Suprapubic skin (tissue), 4 donors: ENCODE data around the gene ERG. TPM values are rescaled to one million over a fixed set of nuclear protein-coding genes. Genes with fewer than 3 reads are reported as not detected.

Experiments used
- DNase-seq, 2 donors: peaks; one replicate each; pipeline ENCODE4 v3.0.0-alpha.2; 2019; ENCODE audit warnings: low spot score in 2 of 2
- H3K27ac ChIP-seq: fragments of 200-600 bp; sonication (generic); one replicate; pipeline ENCODE4 v1.5.1; 2019
- H3K27me3 ChIP-seq: fragments of 200-600 bp; sonication (generic); one replicate; pipeline ENCODE4 v1.5.1; 2019
- H3K36me3 ChIP-seq: fragments of 200-600 bp; sonication (generic); one replicate; pipeline ENCODE4 v1.5.1; 2019
- H3K4me1 ChIP-seq: fragments of 200-600 bp; sonication (generic); one replicate; pipeline ENCODE4 v1.5.1; 2019
- H3K4me3 ChIP-seq: fragments of 200-600 bp; sonication (generic); one replicate; pipeline ENCODE4 v1.5.1; 2019; ENCODE audit warnings: mild to moderate bottlenecking
- H3K9me3 ChIP-seq: fragments of 200-600 bp; sonication (generic); one replicate; pipeline ENCODE4 v1.5.1; 2019
- EP300 ChIP-seq: sonication (generic); formaldehyde crosslinking; IDR thresholded peaks from one replicate; pipeline ENCODE4 v1.6.1; 2017; ENCODE audit warnings: antibody characterized with exemption
- POLR2A ChIP-seq, 2 donors: fragments of 450-650 bp; IDR thresholded peaks; one replicate each; pipeline ENCODE4 v1.6.1; 2017; ENCODE audit warnings: antibody characterized with exemption in 2 of 2, mild to moderate bottlenecking in 2 of 2, moderate library complexity in 2 of 2
- POLR2AphosphoS5 ChIP-seq, 3 donors: sonication (generic); formaldehyde crosslinking; IDR thresholded peaks; one replicate each; pipeline ENCODE4 v1.6.1; 2017; ENCODE audit warnings: antibody characterized with exemption in 3 of 3
- WGBS: methylation state at CpG from one replicate; pipeline ENCODE4 v1.1.5; 2018; 5-methylcytosine and 5-hydroxymethylcytosine counted together
- total RNA-seq, 4 donors: library from RNA; depleted of rRNA; stranded (reverse); fragments of >200 nt; gene quantifications; one replicate each; pipeline ENCODE4 v1.1.0, GENCODE V29; 2016
- TF ChIP-seq, protein P1 (sequence below), 2 donors: fragments of 200-600 bp in 1 of 2; fragments of 450-650 bp in 1 of 2; sonication (generic) in 1 of 2; IDR thresholded peaks; one replicate each; pipeline ENCODE4 v1.5.1; 2016 to 2019; ENCODE audit warnings: antibody characterized with exemption in 2 of 2, mild to moderate bottlenecking in 1 of 2, moderate library complexity in 1 of 2

ERG gene
- total RNA-seq, 4 donors from 2014 or later, result 3.3 to 10.1 (median 6.3) TPM

DNA sequence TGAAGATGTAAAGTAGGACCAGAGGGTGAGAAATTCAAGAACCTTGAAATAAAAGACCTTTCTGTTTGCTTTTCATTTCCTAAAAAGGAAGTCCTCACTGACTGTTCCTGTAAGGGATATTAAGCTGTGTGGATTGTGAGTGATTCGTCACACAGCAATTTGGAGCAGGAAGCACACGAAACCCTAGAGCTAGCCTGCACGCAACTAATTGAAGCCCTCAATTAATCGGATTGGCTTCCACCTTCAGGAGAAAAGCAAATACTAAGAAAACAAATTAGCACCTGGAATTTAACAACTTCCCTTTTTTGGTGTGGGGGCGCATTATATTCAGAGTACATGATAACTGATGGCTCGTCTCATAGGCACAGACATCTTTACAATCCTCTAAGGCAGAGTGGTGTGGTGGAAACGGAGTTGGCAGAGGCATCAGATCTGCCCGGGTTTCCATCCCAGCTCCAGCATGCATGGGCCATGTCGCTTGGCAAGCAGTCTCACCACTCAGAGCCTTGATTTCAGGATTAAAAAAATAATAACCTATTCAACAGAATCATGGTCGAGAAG lies 146.2 kb downstream of the ERG start:
- Histone ChIP-seq H3K27me3 (no peaks in the 10 kb centered on the region), H3K4me3 (peak overlapping the region; percentile 5), H3K4me1 (peaks cover 13% of the 10 kb centered on the region), H3K27ac (no peak overlapping the region), H3K9me3 (no peaks in the 10 kb centered on the region), H3K36me3 (no peaks in the 10 kb centered on the region)
- DNase-seq, result peak in 1 of 2 donors; percentile 48
- 36% methylated on average over 10 of the region's 10 CpGs for WGBS
- TF ChIP-seq POLR2A (IDR thresholded peaks at IDR 0.05) (no peak), POLR2AphosphoS5 (IDR thresholded peaks at IDR 0.05) (no peak), EP300 (no peak)
- TF ChIP-seq, protein P1, sequence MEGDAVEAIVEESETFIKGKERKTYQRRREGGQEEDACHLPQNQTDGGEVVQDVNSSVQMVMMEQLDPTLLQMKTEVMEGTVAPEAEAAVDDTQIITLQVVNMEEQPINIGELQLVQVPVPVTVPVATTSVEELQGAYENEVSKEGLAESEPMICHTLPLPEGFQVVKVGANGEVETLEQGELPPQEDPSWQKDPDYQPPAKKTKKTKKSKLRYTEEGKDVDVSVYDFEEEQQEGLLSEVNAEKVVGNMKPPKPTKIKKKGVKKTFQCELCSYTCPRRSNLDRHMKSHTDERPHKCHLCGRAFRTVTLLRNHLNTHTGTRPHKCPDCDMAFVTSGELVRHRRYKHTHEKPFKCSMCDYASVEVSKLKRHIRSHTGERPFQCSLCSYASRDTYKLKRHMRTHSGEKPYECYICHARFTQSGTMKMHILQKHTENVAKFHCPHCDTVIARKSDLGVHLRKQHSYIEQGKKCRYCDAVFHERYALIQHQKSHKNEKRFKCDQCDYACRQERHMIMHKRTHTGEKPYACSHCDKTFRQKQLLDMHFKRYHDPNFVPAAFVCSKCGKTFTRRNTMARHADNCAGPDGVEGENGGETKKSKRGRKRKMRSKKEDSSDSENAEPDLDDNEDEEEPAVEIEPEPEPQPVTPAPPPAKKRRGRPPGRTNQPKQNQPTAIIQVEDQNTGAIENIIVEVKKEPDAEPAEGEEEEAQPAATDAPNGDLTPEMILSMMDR (IDR thresholded peaks at IDR 0.05), result no peak

- Histone ChIP-seq H3K4me1 (peaks cover 13% of the 10 kb centered on the region), H3K27me3 (no peaks in the 10 kb centered on the region), H3K27ac (no peak overlapping the region), H3K36me3 (no peaks in the 10 kb centered on the region), H3K9me3 (no peaks in the 10 kb centered on the region), H3K4me3 (no peak overlapping the region)
- WGBS, result 92% methylated on average over 16 of the region's 16 CpGs
- peak in 1 of 2 donors; percentile 40 for DNase-seq
- TF ChIP-seq EP300 (no peak), POLR2A (IDR thresholded peaks at IDR 0.05) (no peak), POLR2AphosphoS5 (IDR thresholded peaks at IDR 0.05) (no peak)
- TF ChIP-seq, protein P1 (IDR thresholded peaks at IDR 0.05), result no peak
These were observed 146.9 kb downstream of the ERG start for GRCh38 chr21:38351176-38351959.

- Histone ChIP-seq H3K27ac (no peak overlapping the region), H3K27me3 (no peaks in the 10 kb centered on the region), H3K4me1 (peaks cover 13% of the 10 kb centered on the region), H3K4me3 (no peak overlapping the region), H3K9me3 (no peaks in the 10 kb centered on the region), H3K36me3 (no peaks in the 10 kb centered on the region)
- TF ChIP-seq EP300 (no peak), POLR2AphosphoS5 (IDR thresholded peaks at IDR 0.05) (no peak), POLR2A (IDR thresholded peaks at IDR 0.05) (no peak)
- TF ChIP-seq, protein P1 (IDR thresholded peaks at IDR 0.05), result no peak
- peak in 1 of 2 donors; percentile 65 for DNase-seq
- 86% methylated on average over 3 of the region's 3 CpGs for WGBS
These were observed 147.6 kb downstream of the ERG start for GRCh38 chr21:38350684-38351083.

GRCh38 chr21:38349977-38350376 lies 148.3 kb downstream of the ERG start:
- Histone ChIP-seq H3K4me3 (no peak overlapping the region), H3K27me3 (no peaks in the 10 kb centered on the region), H3K9me3 (no peaks in the 10 kb centered on the region), H3K36me3 (no peaks in the 10 kb centered on the region), H3K4me1 (peaks cover 13% of the 10 kb centered on the region), H3K27ac (no peak overlapping the region)
- WGBS, result 94% methylated on average over 2 of the region's 2 CpGs
- TF ChIP-seq, protein P1 (IDR thresholded peaks at IDR 0.05), result no peak
- TF ChIP-seq POLR2A (IDR thresholded peaks at IDR 0.05) (no peak), POLR2AphosphoS5 (IDR thresholded peaks at IDR 0.05) (no peak), EP300 (no peak)
- peak in 1 of 2 donors; percentile 45 for DNase-seq

DNA sequence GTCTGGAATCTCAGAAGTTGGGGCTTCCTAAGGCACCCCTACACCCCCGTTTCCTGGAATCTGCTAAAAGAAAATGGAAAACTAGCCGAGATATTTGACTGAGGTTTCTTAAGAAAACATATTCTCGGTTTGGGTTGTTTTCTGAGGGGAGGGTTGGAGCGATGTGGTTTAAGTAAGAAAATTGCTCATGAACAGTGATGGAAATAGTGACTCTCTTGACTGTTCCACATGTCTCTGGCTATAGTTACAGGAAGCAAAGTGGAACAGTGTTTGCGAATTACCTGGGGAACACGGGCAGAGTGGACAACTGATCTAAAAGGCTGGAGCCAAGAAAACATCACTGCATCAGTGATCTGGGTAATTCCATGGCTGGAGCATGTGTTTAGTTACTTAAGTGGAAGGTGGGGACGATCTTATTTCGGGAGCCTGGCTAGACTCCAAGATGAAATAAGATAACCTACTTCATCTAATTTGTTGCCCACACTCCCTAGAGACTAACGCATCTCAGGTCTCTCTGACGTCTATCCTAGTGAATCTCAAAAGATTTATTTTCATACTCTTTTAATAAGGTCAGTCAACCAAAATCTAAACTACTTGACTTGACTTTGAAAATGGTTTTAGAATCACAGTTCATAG lies 149.0 kb downstream of the ERG start:
- TF ChIP-seq, protein P1 (IDR thresholded peaks at IDR 0.05), result no peak
- TF ChIP-seq POLR2AphosphoS5 (IDR thresholded peaks at IDR 0.05), result no peak
- no peak for TF ChIP-seq POLR2A (IDR thresholded peaks at IDR 0.05)
- TF ChIP-seq EP300, result no peak
- H3K27me3 ChIP-seq, result no peaks in the 10 kb centered on the region
- H3K4me3 ChIP-seq, result no peak overlapping the region
- peak in 1 of 2 donors; percentile 3 for DNase-seq
- no peaks in the 10 kb centered on the region for H3K36me3 ChIP-seq
- no peak overlapping the region for H3K27ac ChIP-seq
- H3K4me1 ChIP-seq, result peaks cover 13% of the 10 kb centered on the region
- 61% methylated on average over 10 of the region's 10 CpGs for WGBS
- H3K9me3 ChIP-seq, result no peaks in the 10 kb centered on the region
